Coronary artery (tissue), 2 donors: ENCODE results near the gene BCO2.
A peak's percentile ranks its signal among the peaks of the same experiment; 100 is the strongest.

Source experiments
- DNase-seq: peaks from one replicate; pipeline ENCODE4 v3.0.0-alpha.2; 2017; ENCODE audit warnings: low spot score
- H3K27ac ChIP-seq, 2 donors: fragments of 200-600 bp; sonication (generic); one replicate each; pipeline ENCODE4 v1.5.1; 2016 to 2019
- H3K4me3 ChIP-seq: fragments of 200-600 bp; sonication (generic); 2 replicates; pipeline ENCODE4 v1.5.1; 2016; ENCODE audit warnings: mild to moderate bottlenecking, moderate library complexity
- CTCF ChIP-seq: fragments of 200-600 bp; sonication (generic); IDR thresholded peaks from one replicate; pipeline ENCODE4 v1.5.1; 2019; ENCODE audit warnings: antibody characterized with exemption

BCO2 gene

GRCh38 chr11:112172362-112172994 lies 2.8 kb upstream of the BCO2 start:
- no peak for TF ChIP-seq CTCF
- Histone ChIP-seq H3K4me3 (no peak overlapping the region), H3K27ac (no peak overlapping the region)
- no peak for DNase-seq

- DNase-seq: no peak
- no peak for TF ChIP-seq CTCF
- Histone ChIP-seq H3K27ac (no peak overlapping the region), H3K4me3 (no peak overlapping the region)
Observed at GRCh38 chr11:112173152-112173551, 2.2 kb upstream of the BCO2 start.

GRCh38 chr11:112175599-112175952 lies 264 bp downstream of the BCO2 start:
- no peak for TF ChIP-seq CTCF
- peak overlapping the region; percentile 65 for H3K4me3 ChIP-seq
- DNase-seq: no peak
- peak overlapping the region; percentile 56 to 72 for H3K27ac ChIP-seq

GRCh38 chr11:112176077-112176476 lies 765 bp downstream of the BCO2 start:
- no peak overlapping the region for H3K27ac ChIP-seq

GRCh38 chr11:112177589-112177988 lies 2.3 kb downstream of the BCO2 start:
- no peak for TF ChIP-seq CTCF
- Histone ChIP-seq H3K4me3 (no peak overlapping the region), H3K27ac (no peak overlapping the region)
- no peak for DNase-seq

More at GRCh38 chr11:112176077-112176476, 765 bp downstream of the BCO2 start:
- DNase-seq: no peak
- no peak for TF ChIP-seq CTCF
- H3K4me3 ChIP-seq: no peak overlapping the region

GRCh38 chr11:112178428-112178827 lies 3.1 kb downstream of the BCO2 start:
- Histone ChIP-seq H3K4me3 (no peak overlapping the region), H3K27ac (no peak overlapping the region)
- no peak for TF ChIP-seq CTCF
- no peak for DNase-seq

- Histone ChIP-seq H3K4me3 (no peak overlapping the region), H3K27ac (no peak overlapping the region)
- TF ChIP-seq CTCF: no peak
- no peak for DNase-seq
Observed at GRCh38 chr11:112178936-112179335, 3.6 kb downstream of the BCO2 start.
